Glutamatergic neuron (in vitro differentiated cells): Measurements from ENCODE around the gene CKB. TPM values are rescaled to one million over a fixed set of nuclear protein-coding genes. Genes with fewer than 3 reads are reported as not detected.
A peak's percentile ranks its signal among the peaks of the same experiment; 100 is the strongest.

Experiments used
- DNase-seq: peaks from one replicate; pipeline ENCODE4 v3.0.0; 2022
- H3K27ac Mint-ChIP-seq: one replicate; pipeline ENCODE4 v1.8.0; 2020; ENCODE audit warnings: mild to moderate bottlenecking, mixed read lengths, inconsistent platforms; ENCODE audit not compliant: unreplicated experiment
- H3K27me3 Mint-ChIP-seq: one replicate; pipeline ENCODE4 v1.8.0; 2020; ENCODE audit warnings: mild to moderate bottlenecking, moderate library complexity, mixed read lengths, inconsistent platforms; ENCODE audit not compliant: unreplicated experiment
- H3K36me3 Mint-ChIP-seq: one replicate; pipeline ENCODE4 v1.8.0; 2020; ENCODE audit warnings: mild to moderate bottlenecking, mixed read lengths, inconsistent platforms; ENCODE audit not compliant: unreplicated experiment
- H3K4me1 Mint-ChIP-seq: one replicate; pipeline ENCODE4 v1.8.0; 2020; ENCODE audit warnings: mild to moderate bottlenecking, low read depth, mixed read lengths, inconsistent platforms; ENCODE audit not compliant: unreplicated experiment
- H3K4me3 Mint-ChIP-seq: one replicate; pipeline ENCODE4 v1.8.0; 2020; ENCODE audit warnings: mild to moderate bottlenecking, mixed read lengths, inconsistent platforms; ENCODE audit not compliant: unreplicated experiment
- H3K9me3 Mint-ChIP-seq: one replicate; pipeline ENCODE4 v1.8.0; 2020; ENCODE audit warnings: mild to moderate bottlenecking, moderate library complexity, mixed read lengths, inconsistent platforms; ENCODE audit not compliant: unreplicated experiment
- total RNA-seq: library from RNA; stranded (reverse); fragmentation: NEBNext Ultra II Directional; extraction: Animal tissue kit (Norgen Biotek cat#: 25700); gene quantifications from one replicate; pipeline ENCODE4 v1.2.1, GENCODE V29; 2021; ENCODE audit not compliant: unreplicated experiment
- TF ChIP-seq, protein P1 (sequence below): fragments of 200-600 bp; sonication (generic); IDR thresholded peaks from one replicate; pipeline ENCODE4 v1.5.0; 2021; ENCODE audit not compliant: partially characterized antibody, unreplicated experiment

Gene CKB
- total RNA-seq, 1 donor from 2014 or later: 2,561 TPM

- H3K27me3 Mint-ChIP-seq: peaks cover 5% of the 10 kb centered on the region
- DNase-seq: peak; percentile 57
- H3K4me1 Mint-ChIP-seq: peaks cover 4% of the 10 kb centered on the region
- H3K36me3 Mint-ChIP-seq: no peaks in the 10 kb centered on the region
- TF ChIP-seq, protein P1, sequence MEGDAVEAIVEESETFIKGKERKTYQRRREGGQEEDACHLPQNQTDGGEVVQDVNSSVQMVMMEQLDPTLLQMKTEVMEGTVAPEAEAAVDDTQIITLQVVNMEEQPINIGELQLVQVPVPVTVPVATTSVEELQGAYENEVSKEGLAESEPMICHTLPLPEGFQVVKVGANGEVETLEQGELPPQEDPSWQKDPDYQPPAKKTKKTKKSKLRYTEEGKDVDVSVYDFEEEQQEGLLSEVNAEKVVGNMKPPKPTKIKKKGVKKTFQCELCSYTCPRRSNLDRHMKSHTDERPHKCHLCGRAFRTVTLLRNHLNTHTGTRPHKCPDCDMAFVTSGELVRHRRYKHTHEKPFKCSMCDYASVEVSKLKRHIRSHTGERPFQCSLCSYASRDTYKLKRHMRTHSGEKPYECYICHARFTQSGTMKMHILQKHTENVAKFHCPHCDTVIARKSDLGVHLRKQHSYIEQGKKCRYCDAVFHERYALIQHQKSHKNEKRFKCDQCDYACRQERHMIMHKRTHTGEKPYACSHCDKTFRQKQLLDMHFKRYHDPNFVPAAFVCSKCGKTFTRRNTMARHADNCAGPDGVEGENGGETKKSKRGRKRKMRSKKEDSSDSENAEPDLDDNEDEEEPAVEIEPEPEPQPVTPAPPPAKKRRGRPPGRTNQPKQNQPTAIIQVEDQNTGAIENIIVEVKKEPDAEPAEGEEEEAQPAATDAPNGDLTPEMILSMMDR: no peak
- peaks cover 1% of the 10 kb centered on the region for H3K9me3 Mint-ChIP-seq
- H3K27ac Mint-ChIP-seq: no peak overlapping the region
- H3K4me3 Mint-ChIP-seq: no peak overlapping the region
Measured at GRCh38 chr14:103534576-103535061, 12.0 kb upstream of the CKB start.

DNA sequence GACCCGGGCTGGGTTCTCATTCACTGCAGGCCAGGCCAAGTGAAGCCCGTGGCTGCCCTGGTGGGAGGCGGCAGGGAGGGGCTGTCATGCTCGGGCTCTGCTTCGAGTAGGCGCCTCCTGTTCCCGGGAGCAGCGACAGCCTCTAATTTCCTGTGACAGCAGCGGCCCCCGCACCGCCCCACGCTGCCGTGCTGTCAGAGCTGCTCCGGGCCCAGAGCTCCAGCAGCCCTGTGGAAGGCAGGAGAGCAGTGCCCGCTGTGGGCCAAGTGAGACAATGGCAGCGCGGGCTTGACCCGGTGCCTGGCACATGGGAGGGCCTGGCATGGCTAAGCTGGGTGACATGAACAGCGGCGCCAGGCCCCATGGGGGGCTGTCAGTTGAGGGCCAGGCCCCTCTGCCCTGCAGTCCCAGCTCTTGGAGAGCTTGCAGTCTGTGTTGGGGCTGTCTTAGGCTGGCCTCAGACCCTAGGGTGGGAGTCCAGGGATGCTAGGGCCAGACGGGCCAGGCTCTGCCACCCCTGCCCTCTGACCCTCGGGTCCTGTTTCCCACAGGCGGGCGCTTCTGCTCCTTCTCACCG lies 11.5 kb upstream of the CKB start:
- Mint-ChIP-seq H3K36me3 (no peaks in the 10 kb centered on the region), H3K9me3 (peaks cover 1% of the 10 kb centered on the region), H3K4me3 (no peak overlapping the region), H3K27me3 (peaks cover 7% of the 10 kb centered on the region), H3K4me1 (peaks cover 4% of the 10 kb centered on the region), H3K27ac (no peak overlapping the region)
- TF ChIP-seq, protein P1: no peak
- DNase-seq: no peak

DNA sequence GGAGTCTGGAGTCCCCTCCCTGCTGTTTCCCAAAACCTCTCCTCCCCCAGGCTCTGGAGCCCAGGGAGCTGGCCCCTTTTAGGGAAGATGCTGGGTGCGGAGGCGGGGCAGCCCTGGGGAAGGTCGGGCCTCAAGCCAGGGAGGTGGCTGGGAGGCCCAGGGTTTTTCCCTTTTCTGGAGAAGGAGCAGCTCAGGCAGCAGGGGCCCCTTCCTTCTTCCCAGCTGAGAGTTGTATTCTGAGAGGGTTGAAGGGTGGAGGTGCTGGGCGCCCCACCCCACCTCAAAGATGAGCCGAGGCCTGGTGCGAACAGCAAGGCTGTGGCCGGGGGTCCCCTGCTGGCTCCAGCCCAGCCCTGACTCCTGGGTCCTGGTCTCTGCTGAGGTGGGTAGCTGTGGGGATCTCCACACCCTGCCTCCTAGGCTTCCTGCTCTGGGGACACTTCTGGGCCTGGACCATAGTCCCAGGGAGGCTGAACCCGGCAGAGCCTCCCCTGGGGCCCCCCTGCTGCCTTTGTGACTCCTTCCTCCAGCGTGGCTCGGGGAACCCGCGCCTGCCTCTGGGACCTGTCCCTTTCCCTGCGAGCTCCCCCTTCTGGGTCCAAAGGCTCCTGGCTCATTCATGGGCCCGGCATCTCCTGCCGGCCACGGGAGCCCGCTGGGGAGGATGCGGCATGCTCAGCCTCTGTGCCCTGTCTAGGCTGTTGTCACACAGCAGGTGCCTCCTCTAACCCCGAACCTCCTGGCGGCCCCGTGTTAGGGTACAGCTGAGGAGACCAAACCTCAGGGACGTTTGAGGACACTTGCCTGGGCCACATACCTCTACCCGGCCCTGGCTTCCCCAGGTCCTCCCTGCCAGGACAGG lies 10.7 kb upstream of the CKB start:
- no peak overlapping the region for H3K27ac Mint-ChIP-seq
- DNase-seq: no peak
- H3K27me3 Mint-ChIP-seq: peaks cover 9% of the 10 kb centered on the region

GRCh38 chr14:103532216-103533136 lies 9.8 kb upstream of the CKB start:
- Mint-ChIP-seq H3K4me1 (peaks cover 10% of the 10 kb centered on the region), H3K4me3 (no peak overlapping the region), H3K36me3 (no peaks in the 10 kb centered on the region), H3K27me3 (peaks cover 10% of the 10 kb centered on the region), H3K9me3 (peaks cover 4% of the 10 kb centered on the region), H3K27ac (no peak overlapping the region)
- no peak for DNase-seq
- TF ChIP-seq, protein P1: no peak

More for the DNA sequence above, 10.7 kb upstream of the CKB start:
- Mint-ChIP-seq H3K4me3 (no peak overlapping the region), H3K4me1 (peaks cover 5% of the 10 kb centered on the region), H3K36me3 (no peaks in the 10 kb centered on the region), H3K9me3 (peaks cover 4% of the 10 kb centered on the region)
- TF ChIP-seq, protein P1: no peak
